RWPE2 (cell line): Measurements from ENCODE around the gene WFDC13.
A peak's percentile ranks its signal among the peaks of the same experiment; 100 is the strongest.
"Not testable (repeated sequence)": the region's sequence is repeated elsewhere in the genome, so short reads cannot be mapped to it uniquely, and the experiment has no call there.

Source experiments
- ATAC-seq: fragments of 200-7000 bp; cut with Tn5 transposase; 3 replicates; pipeline ENCODE4 v1.9.1; 2021; ENCODE audit warnings: low read depth
- DNase-seq: peaks from one replicate; pipeline ENCODE4 v3.0.0-alpha.2; 2020; ENCODE audit warnings: low spot score
- H3K27ac ChIP-seq: fragments of 450-650 bp; 2 replicates; pipeline ENCODE4 v1.5.1; 2017; ENCODE audit warnings: mild to moderate bottlenecking; ENCODE audit not compliant: poor library complexity, severe bottlenecking
- H3K27me3 ChIP-seq: fragments of 250-450 bp; sonication (Bioruptor Pico); 2 replicates; pipeline ENCODE4 v1.5.1; 2021; ENCODE audit warnings: mild to moderate bottlenecking, moderate library complexity; ENCODE audit not compliant: insufficient read depth, poor library complexity, severe bottlenecking
- H3K36me3 ChIP-seq: fragments of 250-450 bp; sonication (Bioruptor Pico); 2 replicates; pipeline ENCODE4 v1.5.1; 2020; ENCODE audit warnings: low read depth, mild to moderate bottlenecking, moderate library complexity
- H3K4me1 ChIP-seq: fragments of 250-450 bp; sonication (Bioruptor Pico); 2 replicates; pipeline ENCODE4 v1.5.1; 2021; ENCODE audit warnings: mild to moderate bottlenecking, moderate library complexity; ENCODE audit not compliant: insufficient read depth, poor library complexity, severe bottlenecking
- H3K4me3 ChIP-seq: fragments of 250-450 bp; sonication (Bioruptor Pico); 2 replicates; pipeline ENCODE4 v1.5.1; 2021; ENCODE audit warnings: mild to moderate bottlenecking, moderate library complexity; ENCODE audit not compliant: severe bottlenecking
- H3K9me3 ChIP-seq: fragments of 250-450 bp; sonication (Bioruptor Pico); 2 replicates; pipeline ENCODE4 v1.5.1; 2021; ENCODE audit warnings: mild to moderate bottlenecking, moderate library complexity; ENCODE audit not compliant: severe bottlenecking
- TF ChIP-seq, protein P1 (sequence below): fragments of 450-650 bp; IDR thresholded peaks from one replicate; pipeline ENCODE4 v1.5.1; 2017; ENCODE audit warnings: mild to moderate bottlenecking, moderate library complexity; ENCODE audit not compliant: poor library complexity, severe bottlenecking

Gene WFDC13

GRCh38 chr20:45685896-45686295 lies 15.9 kb upstream of the WFDC13 start:
- no peak overlapping the region for H3K4me3 ChIP-seq
- no peaks in the 10 kb centered on the region for H3K9me3 ChIP-seq
- H3K4me1 ChIP-seq: no peaks in the 10 kb centered on the region
- peaks cover 10% of the 10 kb centered on the region for H3K27me3 ChIP-seq
- TF ChIP-seq, protein P1, sequence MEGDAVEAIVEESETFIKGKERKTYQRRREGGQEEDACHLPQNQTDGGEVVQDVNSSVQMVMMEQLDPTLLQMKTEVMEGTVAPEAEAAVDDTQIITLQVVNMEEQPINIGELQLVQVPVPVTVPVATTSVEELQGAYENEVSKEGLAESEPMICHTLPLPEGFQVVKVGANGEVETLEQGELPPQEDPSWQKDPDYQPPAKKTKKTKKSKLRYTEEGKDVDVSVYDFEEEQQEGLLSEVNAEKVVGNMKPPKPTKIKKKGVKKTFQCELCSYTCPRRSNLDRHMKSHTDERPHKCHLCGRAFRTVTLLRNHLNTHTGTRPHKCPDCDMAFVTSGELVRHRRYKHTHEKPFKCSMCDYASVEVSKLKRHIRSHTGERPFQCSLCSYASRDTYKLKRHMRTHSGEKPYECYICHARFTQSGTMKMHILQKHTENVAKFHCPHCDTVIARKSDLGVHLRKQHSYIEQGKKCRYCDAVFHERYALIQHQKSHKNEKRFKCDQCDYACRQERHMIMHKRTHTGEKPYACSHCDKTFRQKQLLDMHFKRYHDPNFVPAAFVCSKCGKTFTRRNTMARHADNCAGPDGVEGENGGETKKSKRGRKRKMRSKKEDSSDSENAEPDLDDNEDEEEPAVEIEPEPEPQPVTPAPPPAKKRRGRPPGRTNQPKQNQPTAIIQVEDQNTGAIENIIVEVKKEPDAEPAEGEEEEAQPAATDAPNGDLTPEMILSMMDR: peak; percentile 22
- ATAC-seq: peak; percentile 75
- no peak overlapping the region for H3K27ac ChIP-seq
- H3K36me3 ChIP-seq: no peaks in the 10 kb centered on the region
- no peak for DNase-seq

- not testable (repeated sequence) for H3K27ac ChIP-seq, ATAC-seq, H3K4me3 ChIP-seq, H3K36me3 ChIP-seq, DNase-seq, H3K9me3 ChIP-seq
- peaks cover 16% of the 10 kb centered on the region for H3K4me1 ChIP-seq
- peaks cover 18% of the 10 kb centered on the region for H3K27me3 ChIP-seq
Observed at GRCh38 chr20:45693346-45693745, 8.5 kb upstream of the WFDC13 start.

GRCh38 chr20:45695496-45695895 lies 6.3 kb upstream of the WFDC13 start:
- peaks cover 16% of the 10 kb centered on the region for H3K4me1 ChIP-seq
- DNase-seq: no peak
- TF ChIP-seq, protein P1: no peak

GRCh38 chr20:45701104-45701503 lies 734 bp upstream of the WFDC13 start:
- no peaks in the 10 kb centered on the region for H3K36me3 ChIP-seq
- no peak for DNase-seq
- no peak for ATAC-seq
- no peak overlapping the region for H3K27ac ChIP-seq
- peaks cover 6% of the 10 kb centered on the region for H3K4me1 ChIP-seq
- peaks cover 10% of the 10 kb centered on the region for H3K27me3 ChIP-seq
- TF ChIP-seq, protein P1: no peak
- H3K9me3 ChIP-seq: no peaks in the 10 kb centered on the region
- no peak overlapping the region for H3K4me3 ChIP-seq

More at GRCh38 chr20:45695496-45695895, 6.3 kb upstream of the WFDC13 start:
- Histone ChIP-seq H3K36me3 (no peaks in the 10 kb centered on the region), H3K9me3 (no peaks in the 10 kb centered on the region), H3K27ac (no peak overlapping the region), H3K27me3 (peaks cover 16% of the 10 kb centered on the region), H3K4me3 (no peak overlapping the region)
- peak; percentile 66; the same call in 2 of the 3 replicates for ATAC-seq

DNA sequence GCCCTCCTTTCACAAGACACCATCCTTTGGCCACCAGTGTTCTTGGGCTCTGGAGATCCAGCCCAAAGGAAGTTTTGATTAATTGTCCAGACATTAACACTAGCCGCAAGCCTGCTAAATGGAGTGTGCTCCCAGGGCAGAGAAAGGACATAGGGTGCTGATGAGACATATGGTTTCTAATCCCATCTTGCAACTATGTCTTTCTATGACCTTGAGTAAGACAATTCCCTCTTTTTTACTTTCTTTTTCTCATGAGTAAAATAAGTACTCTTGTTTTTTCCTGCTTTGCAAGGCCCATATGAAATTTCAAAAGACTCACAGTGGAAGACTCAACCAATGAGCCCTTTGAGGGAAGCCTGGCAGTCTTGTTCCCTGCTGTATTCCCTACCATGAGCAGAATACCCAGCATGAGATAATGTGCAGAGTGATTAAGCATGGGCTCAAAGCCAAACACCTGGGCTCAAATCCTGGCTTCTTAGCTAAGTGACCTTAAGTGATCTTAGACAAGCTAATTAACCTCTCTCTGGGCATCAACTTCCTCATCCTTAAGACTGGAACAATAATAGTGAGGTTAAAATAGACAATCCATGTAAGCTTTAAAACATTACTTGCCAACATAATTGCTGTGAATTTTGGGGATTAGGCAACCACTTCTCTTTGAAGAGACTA lies 3.3 kb downstream of the WFDC13 start, which contains the start of gene WFDC10B:
Gene WFDC10B (minus strand): TSS at position 51 of the 669 bp plus-strand sequence. CDS start 19,027 bp downstream, outside the sequence.
- no peak within 1 kb of the TSS for H3K27ac ChIP-seq
- ATAC-seq (peak; percentile 46), DNase-seq (no peak)
- H3K27me3 ChIP-seq: peaks cover 23% of the 10 kb centered on the region
- H3K4me1 ChIP-seq: no peaks in the 10 kb centered on the region
- TF ChIP-seq, protein P1: no peak
- no peak within 1 kb of the TSS for H3K4me3 ChIP-seq
- H3K9me3 ChIP-seq: no peaks in the 10 kb centered on the region
- H3K36me3 ChIP-seq: no peaks in the 10 kb centered on the region

GRCh38 chr20:45716141-45716688 lies 14.4 kb downstream of the WFDC13 start:
- not testable (repeated sequence) for H3K9me3 ChIP-seq, ATAC-seq, H3K36me3 ChIP-seq, H3K4me3 ChIP-seq, DNase-seq, H3K27ac ChIP-seq, H3K4me1 ChIP-seq
- H3K27me3 ChIP-seq: peaks cover 36% of the 10 kb centered on the region
